SK-MEL-5 (cell line): Measurements from ENCODE around the gene ACOX3. TPM values are rescaled to one million over a fixed set of nuclear protein-coding genes. Genes with fewer than 3 reads are reported as not detected.

ENCODE experiments used
- DNase-seq: peaks from one replicate; pipeline ENCODE4 v3.0.0-alpha.2; 2016; ENCODE audit warnings: low read depth, low spot score
- in situ Hi-C: cut with HindIII; loops from 2 replicates; pipeline ENCODE4 v1.10.0; 2016; ENCODE audit warnings: low sequenced_read_pairs, high pct_unique_total_duplicates, low pct_unique_long_range_greater_than_20kb
- total RNA-seq: library from RNA; depleted of rRNA; stranded (reverse); fragments of >200 nt; shearing (Covaris generic); gene quantifications from 2 replicates; pipeline ENCODE4 v1.2.3, GENCODE V29; 2014

ACOX3 gene
- total RNA-seq, 1 experiment from 2014 or later, result 11.9 TPM

DNA sequence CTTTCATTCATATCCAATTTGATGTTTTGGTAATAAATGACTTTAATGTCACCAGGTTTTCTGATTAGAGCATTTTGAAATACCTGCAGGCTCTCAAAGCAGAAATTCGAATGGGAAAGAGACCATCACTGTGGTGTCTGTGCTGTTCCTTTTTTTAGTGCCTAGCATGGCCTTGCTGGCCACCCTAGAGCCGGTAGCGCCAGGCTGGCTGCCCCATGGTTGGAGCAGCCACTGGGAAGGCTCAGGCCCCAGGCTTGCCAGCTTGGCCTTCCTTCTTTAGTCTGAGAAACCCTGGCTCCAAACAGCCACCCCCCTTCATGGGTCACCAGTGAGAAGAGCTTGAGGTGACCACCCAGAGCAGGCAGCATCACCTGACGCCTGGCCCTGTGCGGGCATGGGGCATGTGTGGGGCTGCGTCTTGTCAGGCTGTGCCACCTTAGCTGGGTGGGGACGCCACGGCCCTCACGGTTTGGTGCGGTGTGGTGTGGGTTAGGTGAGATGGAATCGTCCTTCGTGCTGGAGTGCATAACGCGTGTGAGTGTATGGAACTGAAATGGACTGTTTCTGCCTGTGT lies 30.0 kb upstream of the ACOX3 start:
- DNase-seq, result no peak
- in situ Hi-C loops, result no loop called here

DNA sequence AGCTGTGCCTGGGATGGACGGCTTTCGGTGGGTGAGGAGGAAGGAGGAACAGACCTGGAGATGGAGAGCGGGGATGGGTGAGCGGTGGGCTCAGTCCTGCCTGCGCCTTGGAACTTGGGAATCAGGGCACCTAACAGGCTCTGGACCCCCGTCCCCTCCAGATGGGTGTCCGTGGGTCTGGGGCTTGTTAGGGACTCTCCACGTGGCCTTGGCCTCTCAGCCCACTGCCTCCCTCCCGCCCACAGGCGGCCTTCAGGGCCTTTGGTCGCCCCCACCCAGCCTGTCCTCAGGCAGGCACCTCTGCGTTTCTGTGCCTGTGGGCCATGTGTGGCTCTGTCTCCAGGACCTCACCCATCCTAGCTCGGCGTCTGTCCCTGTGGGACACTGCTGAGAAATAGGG lies 29.0 kb upstream of the ACOX3 start:
- in situ Hi-C loops, result no loop called here

DNA sequence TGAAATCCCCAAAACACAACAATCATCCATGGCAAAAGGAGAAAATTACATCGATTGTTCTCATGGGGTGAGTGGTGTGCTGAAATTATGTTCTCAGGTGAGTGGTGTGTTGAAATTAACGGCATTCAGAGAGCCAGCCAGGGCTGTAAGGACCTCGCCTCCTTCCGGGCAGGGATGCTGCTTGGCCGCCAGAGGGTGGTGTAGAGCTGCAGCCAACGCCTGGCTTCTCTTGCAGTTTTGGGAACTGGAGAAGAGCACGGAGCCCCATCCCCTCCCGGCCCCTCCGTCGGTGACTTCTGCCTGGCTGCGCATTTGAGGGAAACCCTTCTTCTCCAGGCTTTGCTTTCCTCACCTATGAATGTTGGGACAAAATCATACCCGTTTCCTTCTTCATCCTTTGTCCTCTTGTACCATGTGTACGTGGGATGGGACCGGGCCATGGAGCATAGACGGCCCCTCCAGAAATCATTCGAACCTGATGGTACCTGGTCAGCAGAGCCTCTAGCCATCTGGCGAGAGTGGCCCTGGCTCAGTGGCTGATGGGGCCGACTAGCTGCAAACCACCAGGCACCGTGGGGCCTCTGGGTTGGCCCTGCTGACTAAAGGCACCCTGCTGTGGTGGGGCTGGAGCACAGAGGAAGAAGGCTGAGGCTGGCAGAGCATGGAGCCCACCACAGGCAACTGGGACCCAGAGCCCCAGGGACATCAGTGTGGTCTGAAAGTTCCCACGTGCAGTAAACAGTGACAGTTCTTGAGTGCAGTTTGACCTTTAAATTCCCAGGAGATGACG lies 28.4 kb upstream of the ACOX3 start:
- in situ Hi-C loops, result no loop called here
- peak; percentile 64 for DNase-seq

More for the DNA sequence above, 29.0 kb upstream of the ACOX3 start:
- no peak for DNase-seq

DNA sequence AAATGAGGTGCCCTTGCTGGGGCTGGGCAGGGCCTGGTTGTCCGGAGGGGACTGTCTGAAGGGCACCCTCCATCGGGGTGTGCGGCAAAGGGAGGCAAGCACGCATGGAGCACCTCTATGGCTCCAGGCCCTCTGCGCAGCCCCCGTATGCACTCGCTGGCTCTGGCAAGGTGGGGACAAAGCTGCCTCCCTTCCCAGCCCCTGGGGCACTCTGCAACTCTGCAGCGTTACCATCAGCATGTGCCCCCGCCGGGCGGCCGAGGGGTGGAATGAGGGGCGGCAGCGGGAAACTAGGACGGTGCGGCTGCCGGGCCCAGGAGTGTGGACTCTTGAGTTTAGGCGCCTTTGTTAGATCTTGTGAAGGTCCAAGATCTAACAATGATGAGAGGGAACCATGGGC lies 26.5 kb upstream of the ACOX3 start:
- in situ Hi-C loops, result no loop called here

DNA sequence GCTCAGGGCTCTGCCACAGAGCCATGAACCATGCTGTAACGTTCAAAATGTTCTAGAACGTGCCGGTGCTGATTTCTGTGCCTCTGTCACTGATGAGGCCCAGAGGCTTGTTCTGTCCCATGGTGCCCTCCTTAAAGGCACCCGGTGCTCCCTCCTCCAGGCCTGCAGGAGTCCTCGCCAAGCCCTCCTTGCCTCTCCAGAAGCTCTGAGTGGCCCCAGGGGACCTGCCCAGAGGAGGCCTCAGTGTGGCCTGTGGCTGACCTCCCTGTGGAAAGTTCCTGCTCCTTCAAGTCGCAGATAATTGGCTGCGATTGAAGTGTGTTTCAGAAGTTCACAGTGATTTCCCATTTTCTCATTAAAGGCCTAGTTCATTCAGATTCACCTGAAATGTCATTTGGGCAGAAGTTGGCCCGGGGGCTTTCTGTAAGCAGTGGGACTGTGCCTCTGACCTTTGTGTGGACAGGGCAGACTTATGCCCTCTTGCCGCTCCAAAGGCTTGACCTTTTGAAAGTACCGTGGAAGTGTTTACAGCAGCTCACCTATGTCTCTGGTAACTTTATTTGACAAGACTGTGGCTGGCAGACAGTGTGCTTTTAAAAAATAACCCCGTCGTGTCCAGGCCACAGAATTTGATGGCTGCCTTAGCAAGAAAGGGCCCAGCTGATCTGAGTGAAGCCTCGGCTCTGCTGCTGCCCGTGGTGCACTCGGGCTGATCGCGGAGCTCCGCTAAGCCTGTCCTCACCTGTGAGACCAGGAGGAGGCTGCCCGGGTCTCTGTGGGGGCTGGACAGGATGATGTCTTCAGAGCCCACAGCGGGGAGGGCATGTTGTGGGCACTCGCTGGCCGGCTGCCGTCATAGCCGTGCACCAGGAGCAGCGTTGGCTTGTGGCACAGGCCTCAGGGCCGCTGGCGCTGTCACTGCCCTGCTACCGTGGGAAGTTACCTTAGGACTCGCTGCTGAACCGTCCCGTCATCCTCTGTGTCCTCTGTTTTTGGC lies 25.4 kb upstream of the ACOX3 start:
- in situ Hi-C loops, result no loop called here
- no peak for DNase-seq

More for the DNA sequence above, 26.5 kb upstream of the ACOX3 start:
- no peak for DNase-seq

DNA sequence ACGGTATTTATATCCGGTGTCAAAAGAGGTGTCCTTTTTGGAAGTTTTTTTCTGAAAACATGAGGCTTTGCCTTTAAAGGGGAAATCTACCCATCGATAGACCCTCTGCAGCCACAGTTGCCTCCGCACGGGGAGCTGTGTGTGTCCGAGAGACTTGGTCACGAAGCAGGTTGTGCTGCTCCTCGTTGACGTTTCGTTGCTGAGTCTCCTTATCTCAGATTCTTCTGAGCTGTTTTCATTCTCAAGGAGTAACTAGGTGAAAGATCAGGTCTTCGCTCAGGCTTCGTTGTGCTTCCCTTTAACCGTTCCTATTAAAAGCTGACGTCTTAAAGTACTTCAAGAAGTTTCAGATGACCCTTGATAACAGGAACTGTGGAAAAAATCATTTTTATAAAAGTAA lies 23.9 kb upstream of the ACOX3 start:
- in situ Hi-C loops, result no loop called here
- no peak for DNase-seq

DNA sequence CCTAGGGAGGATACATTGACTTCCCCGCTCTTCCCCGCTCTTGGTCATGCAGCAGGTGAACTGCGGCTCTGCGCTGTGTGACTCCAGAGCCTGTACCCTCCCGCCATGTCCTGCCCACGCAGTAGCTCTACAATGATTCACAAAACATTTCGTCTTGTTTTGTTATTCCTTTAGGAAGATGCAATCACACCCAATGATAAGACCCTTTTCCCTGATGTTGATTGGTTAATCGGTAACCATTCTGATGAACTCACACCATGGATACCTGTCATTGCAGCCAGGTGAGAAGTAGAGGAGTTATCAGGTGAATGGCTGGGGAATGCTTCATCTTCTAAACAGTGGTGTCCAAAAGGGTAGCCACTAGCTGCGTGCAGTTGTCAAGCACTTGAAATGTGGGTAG lies 23.3 kb upstream of the ACOX3 start:
- in situ Hi-C loops, result no loop called here
- no peak for DNase-seq

DNA sequence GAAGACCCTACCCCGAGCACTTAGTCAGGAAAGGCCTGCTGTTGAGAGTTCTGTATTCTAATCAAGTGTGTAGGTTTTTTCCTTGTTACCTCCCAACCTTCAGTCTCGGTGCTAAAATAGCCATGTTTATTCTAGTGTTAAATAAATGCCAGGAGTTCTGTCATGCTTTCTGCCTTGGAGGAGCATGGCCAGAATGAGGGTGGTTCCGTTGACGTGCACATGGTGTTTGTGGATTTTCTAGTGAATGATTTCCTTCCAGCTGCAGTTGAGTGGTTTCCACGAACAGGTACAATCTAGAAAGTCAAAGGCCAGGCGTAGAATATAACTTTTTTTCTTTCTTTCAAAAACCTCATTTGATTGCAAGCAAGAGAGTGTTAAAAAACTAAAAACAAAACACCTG lies 21.1 kb upstream of the ACOX3 start:
- in situ Hi-C loops, result no loop called here
- DNase-seq, result no peak

DNA sequence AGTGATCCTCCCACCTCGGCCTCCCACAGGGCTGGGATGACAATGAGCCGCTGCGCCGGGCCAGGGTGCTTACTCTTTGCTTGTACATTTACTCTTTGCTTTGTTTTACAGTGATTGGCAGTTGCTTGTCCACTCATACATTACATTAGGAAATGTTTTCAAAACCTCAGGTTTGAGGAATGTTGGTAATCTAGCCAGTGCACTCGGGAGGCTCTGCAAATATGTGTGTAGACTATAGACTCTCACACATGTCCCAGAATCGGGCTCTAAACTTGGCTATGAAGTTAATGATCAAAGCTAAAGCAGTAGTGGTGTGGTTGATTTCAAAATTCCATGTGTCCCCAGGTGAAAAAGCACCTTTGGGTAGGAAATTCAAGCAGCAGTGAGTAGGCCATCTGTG lies 20.6 kb upstream of the ACOX3 start:
- in situ Hi-C loops, result no loop called here
- DNase-seq, result no peak

DNA sequence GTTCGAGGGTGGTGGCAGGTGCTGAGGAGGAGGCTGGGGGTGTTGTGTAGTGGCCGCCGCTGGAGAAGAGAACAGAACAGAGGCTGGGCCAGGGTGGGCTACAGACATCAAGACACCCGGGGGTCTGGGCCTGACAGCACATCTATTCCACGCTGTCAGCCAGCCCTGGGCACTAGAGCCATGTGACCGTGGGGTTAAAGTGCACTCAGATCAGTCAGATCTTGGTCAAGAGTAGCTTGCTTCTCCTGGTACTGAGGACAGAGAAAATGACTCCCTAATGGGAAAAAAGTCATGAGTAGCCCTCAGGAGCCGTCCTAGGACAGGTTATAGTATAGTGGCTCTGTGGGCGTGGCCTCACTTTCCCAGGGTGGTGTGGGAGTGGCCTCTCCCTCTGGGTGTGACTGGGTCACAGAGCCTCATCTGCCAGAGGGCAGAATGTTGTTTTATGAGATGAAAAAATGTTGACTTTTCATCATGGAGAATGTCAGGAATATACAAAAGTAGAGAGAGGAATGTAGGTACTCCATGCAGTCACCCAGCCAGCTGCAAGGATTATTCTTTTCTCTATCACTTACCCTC lies 19.4 kb upstream of the ACOX3 start:
- DNase-seq, result no peak
- in situ Hi-C loops, result no loop called here

DNA sequence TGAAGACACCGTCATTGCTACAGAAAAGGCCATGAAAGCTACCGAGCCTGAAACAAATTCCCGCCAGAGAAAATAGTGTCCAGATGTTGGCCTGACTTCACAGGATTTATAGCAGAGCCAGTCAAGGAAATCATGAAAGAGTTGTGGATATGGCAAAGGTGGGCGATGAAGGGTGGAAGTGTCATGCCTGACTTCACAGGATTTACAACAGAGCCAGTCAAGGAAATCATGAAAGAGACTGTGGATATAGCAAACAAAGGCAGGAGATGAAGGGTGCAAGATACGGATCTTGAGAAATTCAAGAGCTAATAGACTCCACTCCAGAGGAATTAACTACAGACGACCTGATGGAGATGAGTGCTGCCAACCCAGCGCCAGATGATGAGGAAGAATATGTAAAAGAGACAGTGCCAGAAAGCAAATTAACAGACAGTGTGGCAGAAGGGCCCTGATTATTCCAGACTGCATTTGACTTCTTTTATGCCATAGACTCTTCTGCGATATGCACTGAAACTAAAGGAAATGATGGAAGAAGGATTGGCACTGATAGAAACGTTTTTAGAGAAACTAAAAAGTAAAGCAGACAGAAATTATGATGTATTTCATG lies 17.2 kb upstream of the ACOX3 start:
- DNase-seq, result no peak
- in situ Hi-C loops, result no loop called here

DNA sequence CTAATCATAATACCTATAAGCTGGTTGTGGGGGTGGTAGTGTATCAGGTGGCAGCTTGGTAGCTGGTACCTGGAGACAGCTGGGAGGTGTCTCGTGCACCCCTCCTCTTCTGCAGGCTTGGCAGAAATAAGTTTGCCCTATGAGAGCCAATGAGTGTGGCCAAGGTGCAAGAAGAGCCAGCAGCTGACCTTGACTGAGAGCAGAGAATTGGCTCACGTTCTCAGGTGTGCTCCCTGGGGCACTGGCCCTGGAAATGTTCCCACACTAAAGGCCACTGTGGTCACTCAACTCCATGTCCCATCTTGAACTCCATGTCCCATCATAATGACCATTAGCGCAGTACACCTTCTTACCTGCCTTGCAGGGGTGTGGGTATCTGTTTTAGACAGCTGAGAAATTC lies 13.4 kb upstream of the ACOX3 start:
- in situ Hi-C loops, result no loop called here
- no peak for DNase-seq

DNA sequence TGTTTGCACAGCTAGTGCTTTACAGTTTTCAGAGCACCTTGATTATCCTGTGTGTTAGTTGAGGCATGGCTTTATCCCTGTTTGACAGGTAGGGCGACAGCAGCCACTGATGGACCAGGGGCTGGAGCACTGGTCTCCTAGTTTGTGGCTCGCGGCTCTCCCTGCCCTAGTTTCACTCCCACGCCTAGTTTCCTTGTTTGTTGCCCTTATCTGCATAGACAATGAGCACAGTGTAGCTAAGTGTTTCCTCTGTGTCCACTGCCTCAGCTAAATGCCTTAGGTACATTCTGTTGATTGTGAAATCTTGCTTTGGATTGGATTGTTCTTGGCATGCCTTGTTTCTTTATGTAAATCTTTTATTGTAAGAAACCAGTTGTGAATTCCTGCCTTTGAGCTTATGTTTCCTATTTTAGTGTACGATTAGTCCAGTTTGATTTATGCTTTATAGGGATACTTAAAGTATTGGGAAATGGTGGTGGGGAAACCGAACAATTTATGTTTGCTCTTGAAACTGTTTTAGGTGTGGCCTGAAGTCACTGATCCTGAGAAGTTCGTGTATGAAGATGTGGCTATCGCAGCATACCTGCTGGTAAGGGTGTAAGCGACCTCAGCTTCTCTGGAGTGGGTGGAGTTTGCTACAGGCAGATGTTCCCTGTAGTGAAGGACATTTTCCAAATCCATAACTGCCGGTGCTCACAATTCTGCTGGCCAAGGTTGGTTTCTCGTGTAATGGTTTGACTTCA lies 11.1 kb upstream of the ACOX3 start:
- peak; percentile 16 for DNase-seq
- in situ Hi-C loops, result no loop called here

DNA sequence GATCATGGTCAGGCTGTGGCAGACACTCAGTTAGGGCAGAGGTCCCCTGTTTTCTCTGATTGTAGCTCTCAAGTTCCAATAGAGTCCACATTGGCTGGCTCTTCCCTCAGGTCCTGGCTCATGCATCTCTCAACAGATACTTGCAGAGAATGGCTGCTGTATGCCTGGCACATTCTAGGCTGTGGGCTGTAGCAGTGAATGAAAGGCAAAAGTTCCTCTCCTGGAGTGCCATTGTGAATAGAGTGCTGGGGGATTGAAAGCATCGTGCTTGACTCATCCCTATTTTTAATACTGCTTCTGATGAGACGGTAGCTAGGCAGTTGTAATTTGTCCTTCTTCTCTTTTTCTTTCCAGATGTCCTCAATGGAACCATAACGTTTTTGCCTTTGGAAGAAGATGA lies 5.6 kb upstream of the ACOX3 start:
- in situ Hi-C loops, result no loop called here
- no peak for DNase-seq

DNA sequence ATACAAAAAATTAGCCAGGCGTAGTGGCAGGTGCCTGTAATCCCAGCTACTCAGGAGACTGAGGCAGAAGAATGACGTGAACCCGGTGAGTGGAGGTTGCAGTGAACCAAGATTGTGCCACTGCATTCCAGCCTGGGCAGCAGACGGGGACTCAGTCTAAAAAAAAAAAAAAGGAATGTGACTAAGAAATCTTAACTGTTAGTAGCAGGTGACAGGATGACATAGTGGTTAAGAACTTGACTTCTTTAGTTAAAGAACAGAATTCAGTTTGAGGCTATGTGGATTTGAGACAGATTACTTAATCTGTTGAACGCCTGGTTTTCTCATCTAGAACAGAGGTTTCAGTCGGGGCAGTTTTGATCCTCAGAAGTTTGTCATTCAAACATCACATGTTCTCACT lies 3.3 kb upstream of the ACOX3 start:
- in situ Hi-C loops, result no loop called here
- DNase-seq, result no peak

DNA sequence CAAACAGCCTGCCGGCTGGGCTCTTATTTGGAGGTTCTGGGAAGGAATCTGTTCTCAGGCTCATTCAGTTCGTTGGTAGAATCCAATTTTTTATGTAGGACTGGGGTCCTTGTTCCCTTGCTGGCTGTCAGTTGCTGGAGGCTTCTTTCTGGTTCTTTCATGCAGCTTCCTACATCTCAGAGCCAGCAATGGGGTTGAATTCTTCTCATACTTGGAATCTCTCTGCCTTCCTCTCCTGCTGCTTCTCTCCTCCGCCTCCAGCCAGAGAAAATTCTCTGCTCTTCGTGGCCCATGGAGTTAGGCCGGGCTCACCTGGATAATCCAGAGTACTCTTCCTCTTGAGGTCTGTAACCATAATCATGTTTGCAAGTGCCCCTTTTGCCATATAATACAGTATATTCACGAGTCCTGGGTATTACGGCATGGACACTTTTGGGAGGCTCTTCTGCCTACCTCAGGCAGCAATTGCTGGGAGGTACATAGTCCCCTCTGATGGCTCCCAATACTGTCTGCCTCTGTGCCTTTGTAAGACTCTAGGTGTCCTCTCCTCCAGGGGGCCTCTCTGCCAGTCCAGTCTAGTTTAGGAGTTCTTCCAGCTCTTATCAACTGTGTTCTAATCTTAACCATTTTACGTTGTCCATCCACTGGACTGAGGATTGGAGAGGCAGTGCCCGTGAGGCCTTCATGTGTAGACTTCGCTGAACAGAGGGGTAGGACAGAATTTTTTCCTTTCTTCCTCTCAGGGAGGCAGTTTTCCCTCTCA lies 2.3 kb upstream of the ACOX3 start:
- DNase-seq, result no peak
- in situ Hi-C loops, result no loop called here
